ENCODE results near the gene CDH23.

CDH23 gene

DNA sequence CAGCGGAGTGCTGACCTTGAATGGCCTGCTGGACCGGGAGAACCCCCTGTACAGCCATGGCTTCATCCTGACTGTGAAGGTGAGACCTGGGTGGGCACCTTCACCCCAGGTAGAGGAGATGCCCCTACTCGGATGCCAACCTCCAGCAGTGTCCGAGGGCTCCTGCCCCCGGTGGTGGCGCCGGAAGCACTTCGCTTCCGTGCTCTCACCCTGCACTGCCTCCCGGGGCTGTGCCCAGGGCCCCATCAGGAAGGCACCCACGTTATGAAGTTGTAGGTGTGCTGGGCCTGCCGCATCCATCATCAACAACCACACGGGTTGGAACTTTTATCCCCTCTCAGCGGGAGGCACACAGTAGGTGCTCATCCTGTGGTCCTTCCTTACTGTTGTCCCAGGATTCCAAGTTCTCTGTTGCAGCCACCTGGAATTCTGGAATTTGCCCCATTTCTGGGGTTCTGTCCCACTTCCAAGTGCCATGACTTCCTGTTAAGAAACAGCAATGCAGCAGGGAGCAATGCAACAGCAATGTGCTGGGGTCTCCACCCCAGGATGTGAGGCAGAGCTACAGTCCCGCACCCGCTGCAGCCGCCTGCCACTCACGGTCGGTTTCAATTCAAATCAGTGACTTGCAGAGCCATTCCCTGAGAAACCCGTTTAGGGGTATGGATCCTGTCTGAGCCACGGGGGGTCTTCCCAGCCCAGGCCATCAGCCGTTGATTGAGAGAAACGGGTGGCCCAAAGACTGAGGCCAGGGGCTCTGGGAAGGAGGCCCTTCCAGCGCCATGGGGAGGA is 219.0 kb downstream of the CDH23 start:
- no peak for DNase-seq (ENCODE audit: low read depth)
- TF ChIP-seq, protein P1, sequence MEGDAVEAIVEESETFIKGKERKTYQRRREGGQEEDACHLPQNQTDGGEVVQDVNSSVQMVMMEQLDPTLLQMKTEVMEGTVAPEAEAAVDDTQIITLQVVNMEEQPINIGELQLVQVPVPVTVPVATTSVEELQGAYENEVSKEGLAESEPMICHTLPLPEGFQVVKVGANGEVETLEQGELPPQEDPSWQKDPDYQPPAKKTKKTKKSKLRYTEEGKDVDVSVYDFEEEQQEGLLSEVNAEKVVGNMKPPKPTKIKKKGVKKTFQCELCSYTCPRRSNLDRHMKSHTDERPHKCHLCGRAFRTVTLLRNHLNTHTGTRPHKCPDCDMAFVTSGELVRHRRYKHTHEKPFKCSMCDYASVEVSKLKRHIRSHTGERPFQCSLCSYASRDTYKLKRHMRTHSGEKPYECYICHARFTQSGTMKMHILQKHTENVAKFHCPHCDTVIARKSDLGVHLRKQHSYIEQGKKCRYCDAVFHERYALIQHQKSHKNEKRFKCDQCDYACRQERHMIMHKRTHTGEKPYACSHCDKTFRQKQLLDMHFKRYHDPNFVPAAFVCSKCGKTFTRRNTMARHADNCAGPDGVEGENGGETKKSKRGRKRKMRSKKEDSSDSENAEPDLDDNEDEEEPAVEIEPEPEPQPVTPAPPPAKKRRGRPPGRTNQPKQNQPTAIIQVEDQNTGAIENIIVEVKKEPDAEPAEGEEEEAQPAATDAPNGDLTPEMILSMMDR (IDR thresholded peaks at IDR 0.05; ENCODE audit: control insufficient read depth, extremely low read depth, insufficient read depth): no peak

DNA sequence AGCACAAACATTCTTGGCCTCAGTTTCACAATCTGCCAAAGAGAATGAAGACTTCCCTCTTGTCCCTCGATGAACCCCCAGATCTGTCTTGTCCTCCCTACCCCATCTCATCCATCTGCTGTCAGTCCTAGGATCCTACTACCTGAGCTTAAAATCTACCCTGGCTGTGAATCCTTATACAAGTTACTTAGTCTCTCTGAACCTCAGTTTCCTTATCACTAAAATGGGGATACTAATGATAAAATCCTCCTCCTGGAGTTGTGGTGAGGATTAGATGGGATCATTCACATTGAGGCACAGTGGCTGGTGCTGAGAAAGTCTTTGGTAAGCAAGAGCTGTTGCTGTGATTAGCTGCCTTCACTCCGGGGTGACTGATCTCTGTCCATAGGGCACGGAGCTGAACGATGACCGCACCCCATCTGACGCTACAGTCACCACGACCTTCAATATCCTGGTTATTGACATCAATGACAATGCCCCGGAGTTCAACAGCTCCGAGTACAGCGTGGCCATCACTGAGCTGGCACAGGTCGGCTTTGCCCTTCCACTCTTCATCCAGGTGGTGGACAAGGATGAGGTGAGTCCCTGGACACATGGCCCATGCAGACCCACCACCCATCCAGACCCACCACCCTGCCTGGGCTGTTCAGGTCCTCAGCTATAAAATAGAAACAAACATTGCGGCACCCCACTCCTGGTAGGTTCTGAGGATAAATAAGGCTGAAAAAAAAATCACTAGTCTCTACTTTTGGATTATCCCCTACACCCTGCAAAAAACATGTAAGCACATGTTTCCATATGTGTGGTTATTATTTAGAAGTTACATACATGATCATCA is 220.3 kb downstream of the CDH23 start:
- DNase-seq (ENCODE audit: low read depth): no peak
- TF ChIP-seq, protein P1 (IDR thresholded peaks at IDR 0.05; ENCODE audit: control insufficient read depth, extremely low read depth, insufficient read depth): no peak
- H3K4me3 ChIP-seq (ENCODE audit: low read depth, low read length): no peak overlapping the region

More for the DNA sequence above, 219.0 kb downstream of the CDH23 start:
- H3K4me3 ChIP-seq (ENCODE audit: low read depth, low read length): no peak overlapping the region

DNA sequence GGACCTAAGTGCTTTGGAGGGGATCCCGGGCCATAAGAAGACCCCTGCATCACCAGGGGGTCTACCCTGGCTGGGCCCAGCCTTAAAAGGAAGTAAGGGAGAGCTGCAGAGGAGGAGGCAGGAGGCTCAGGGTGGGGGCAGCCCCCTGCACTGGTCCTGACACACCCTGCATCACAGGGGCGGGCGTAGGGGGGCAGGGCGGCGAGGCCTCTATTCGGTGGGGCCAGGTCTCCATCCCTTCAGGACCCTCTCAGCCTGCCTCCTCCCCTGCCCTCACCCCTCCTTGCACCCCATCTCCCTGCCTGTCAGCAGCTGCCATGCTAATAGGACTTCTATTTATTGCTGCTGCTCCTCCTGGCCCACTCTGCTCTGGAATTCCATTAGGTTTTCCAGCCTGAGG is 221.5 kb downstream of the CDH23 start:
- no peak overlapping the region for H3K4me3 ChIP-seq (ENCODE audit: low read depth, low read length)
- TF ChIP-seq, protein P1 (IDR thresholded peaks at IDR 0.05; ENCODE audit: control insufficient read depth, extremely low read depth, insufficient read depth): no peak
- no peak for DNase-seq (ENCODE audit: low read depth)

DNA sequence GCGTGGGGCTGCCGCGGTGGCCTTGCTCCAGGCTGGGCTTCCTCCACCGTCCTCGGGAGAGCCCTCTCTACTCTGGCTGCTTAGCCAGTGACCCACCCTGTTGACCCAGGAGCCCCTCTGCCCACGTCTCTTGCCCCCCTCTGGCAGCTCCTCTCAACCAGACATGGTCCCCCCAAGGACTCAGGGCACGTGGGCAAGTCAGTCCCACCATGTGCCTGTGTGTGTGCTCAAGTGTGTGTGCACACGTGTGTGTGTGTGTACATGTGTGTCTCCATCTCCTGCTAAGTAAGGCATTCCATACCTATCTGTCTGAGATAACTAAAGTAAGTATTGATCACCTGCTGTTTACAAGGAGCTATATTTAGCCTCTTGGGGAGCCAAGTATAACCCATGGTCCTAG is 221.9 kb downstream of the CDH23 start:
- no peak overlapping the region for H3K4me3 ChIP-seq (ENCODE audit: low read depth, low read length)
- TF ChIP-seq, protein P1 (IDR thresholded peaks at IDR 0.05; ENCODE audit: control insufficient read depth, extremely low read depth, insufficient read depth): no peak
- DNase-seq (ENCODE audit: low read depth): no peak

DNA sequence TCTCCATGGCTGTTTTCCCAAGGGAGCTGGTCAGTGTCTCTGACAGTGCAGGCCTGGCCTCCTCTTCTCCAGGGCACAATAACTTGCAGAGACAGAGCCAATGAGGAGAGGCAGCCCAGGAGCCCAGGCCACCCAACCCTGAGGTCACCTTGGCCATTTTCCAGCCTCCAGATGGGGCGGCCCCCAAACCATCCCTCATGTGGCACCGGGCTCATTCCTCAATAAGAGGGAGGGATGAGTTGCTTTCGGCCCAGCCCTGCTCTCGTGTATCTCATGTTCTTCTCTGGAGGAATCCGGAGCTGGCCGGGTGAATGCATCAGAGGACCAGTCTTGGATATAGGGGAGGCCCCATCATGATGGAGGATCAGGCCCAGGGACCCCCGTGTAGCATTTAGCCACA is 223.9 kb downstream of the CDH23 start:
- TF ChIP-seq, protein P1 (IDR thresholded peaks at IDR 0.05; ENCODE audit: control insufficient read depth, extremely low read depth, insufficient read depth): no peak
- DNase-seq (ENCODE audit: low read depth): no peak
- H3K4me3 ChIP-seq (ENCODE audit: low read depth, low read length): no peak overlapping the region

DNA sequence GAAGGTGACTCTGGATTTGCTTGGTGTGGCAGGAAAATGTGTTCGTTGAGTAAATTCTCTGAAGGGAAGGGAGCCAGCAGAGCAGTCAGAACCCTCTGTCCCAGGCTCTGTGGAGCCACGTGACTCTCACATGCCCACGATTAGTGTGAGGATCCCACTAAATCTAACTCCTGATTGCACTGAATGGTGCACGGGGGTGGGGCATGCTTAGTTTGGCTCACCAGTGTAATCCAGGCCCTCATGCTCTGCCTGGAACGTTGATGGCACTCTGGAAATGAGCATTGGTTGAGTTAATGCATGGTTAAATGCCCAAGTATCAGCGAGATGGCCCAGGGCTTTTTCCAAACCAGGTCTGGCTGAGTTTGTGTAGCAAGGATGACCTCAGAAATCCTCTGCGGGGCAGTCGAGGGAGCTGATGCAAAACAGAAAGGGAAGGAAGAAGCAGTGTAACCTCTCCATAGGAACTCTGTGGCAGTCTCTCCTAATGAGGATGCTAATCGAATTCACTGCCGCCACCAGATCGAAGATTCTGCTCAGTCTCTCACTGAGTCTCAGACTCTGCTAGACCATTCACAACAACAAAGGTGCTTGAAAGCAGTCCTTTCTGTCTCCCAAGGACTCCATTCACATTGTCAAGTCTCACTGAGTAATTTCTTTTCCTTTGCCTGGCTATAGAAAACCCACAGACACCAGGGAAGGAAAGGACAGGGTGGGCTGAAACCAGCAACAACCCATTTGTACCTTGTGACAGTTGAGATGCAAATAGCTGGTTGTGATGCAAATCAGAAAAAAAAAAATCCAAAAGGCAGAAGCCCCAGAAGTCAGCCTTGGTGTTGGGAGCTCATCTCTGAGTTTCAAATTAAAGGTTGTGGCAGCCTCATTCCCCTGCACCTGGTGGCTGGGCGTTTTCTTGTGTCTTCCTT is 224.8 kb downstream of the CDH23 start:
- H3K4me3 ChIP-seq (ENCODE audit: low read depth, low read length): no peak overlapping the region
- no peak for DNase-seq (ENCODE audit: low read depth)
- TF ChIP-seq, protein P1 (IDR thresholded peaks at IDR 0.05; ENCODE audit: control insufficient read depth, extremely low read depth, insufficient read depth): no peak
